ENCODE data around the gene PIK3C3.
"Not testable (repeated sequence)": the region's sequence is repeated elsewhere in the genome, so short reads cannot be mapped to it uniquely, and the experiment has no call there.

PIK3C3 gene

DNA sequence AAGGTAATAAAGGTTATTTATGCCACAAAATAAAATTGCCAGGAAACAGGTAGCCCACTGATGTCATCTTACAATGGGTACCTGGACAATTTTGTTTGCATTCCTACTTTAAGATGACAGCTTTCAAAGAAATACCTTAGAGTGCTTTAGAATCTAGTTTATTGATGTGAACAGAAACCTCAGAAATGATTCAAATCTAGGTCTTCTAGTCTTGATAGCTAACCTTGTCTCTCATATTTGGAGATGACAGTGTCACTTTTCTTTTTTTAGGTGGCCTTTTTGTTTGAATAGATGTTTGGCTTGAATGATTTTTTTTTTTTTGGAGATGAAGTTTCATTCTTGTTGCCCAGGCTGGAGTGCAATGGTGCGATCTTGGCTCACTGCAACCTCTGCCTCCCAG, 69.1 kb downstream of the PIK3C3 start:
- no peak for DNase-seq (ENCODE audit: low read depth)

DNA sequence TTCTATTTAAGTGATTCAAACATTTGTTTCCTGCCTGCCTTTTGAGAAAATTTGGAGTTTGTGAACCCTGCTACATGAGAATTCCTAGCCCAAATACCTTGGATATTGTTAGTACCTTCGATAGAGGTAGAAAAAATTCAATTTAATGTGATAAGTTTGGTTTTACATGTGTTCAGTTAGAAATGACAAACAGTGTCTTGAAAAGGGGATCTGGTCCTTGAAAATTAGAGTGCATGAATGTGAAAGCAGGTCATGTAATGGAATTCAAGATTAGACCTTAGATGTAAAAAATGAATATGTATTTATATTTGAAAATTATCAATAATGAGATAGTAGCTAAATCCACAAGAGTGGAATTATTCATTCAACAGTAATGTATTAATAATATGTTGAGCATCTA, 70.5 kb downstream of the PIK3C3 start:
- no peak for DNase-seq (ENCODE audit: low read depth)

DNA sequence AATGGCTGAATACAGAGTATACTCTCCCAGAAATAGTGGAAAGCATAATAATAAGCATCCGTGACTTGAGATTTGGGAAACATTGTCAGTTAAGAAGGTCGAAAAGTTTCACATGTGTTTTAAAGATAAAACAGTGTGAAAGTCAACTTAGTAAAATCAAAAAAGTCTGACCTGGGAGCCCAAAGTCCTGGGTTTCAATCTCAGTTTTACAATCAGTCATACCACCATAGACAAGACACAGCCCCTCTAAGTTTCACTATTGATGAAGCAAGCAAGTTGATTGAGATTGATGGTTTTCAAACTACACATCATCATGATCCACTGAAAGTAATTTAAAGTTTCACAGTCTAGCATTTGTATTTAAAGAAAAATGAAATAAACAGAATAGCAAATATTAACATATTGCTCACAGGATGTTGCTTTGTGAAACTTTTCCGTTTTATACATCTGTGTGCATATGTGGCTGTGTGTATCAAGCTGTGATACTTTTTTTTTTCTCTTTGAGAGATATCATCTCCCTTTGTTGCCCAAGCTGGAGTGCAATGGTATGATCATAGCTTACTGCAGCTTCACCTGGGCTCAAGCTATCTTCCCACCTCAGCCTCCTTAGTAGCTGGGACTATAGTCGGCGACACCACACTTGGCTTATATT, 71.1 kb downstream of the PIK3C3 start:
- no peak for DNase-seq (ENCODE audit: low read depth)

DNA sequence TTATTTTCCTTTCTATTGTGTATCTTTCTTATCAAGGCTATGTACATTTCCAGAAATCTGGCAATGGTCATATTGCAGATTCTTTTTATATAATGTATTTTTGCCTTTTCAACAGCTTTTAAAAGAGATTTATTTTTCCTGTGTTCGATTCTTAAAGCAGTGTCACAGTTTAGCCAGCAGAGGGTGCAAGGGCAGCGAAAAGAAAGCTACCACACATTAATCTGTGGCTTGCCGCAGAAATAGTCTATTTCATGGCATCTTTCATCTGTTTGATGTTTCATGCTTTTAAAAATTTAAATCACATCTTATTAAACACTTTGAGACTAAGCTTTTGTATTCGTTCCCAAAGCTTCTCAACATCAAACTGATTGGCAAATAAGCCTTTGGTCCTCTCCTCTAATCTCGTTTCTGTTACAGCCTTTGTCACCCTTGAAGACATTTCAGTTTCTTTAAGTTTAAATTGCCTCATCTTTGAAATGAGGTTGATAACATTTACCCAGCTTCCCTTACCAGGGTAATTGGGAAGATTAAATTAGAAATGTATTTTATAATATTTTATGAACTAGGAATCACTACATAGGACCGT, 73.3 kb downstream of the PIK3C3 start:
- no peak for DNase-seq (ENCODE audit: low read depth)

DNA sequence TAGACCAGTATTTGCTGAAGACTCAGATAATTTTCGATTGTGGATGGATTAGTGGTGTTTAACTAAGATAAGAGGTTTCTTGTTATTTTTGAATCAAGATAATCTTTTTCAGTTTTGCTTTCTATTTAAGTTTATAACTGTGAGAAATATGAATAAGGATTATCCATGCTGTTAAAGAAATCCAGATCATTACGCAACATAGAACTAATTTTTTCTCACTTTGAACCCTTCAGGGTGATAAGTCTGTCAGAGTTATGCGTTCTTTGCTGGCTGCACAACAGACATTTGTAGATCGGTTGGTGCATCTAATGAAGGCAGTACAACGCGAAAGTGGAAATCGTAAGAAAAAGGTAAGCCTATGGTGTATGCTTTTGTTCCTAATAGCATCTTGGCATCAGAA, 74.1 kb downstream of the PIK3C3 start:
- DNase-seq (ENCODE audit: low read depth): no peak

DNA sequence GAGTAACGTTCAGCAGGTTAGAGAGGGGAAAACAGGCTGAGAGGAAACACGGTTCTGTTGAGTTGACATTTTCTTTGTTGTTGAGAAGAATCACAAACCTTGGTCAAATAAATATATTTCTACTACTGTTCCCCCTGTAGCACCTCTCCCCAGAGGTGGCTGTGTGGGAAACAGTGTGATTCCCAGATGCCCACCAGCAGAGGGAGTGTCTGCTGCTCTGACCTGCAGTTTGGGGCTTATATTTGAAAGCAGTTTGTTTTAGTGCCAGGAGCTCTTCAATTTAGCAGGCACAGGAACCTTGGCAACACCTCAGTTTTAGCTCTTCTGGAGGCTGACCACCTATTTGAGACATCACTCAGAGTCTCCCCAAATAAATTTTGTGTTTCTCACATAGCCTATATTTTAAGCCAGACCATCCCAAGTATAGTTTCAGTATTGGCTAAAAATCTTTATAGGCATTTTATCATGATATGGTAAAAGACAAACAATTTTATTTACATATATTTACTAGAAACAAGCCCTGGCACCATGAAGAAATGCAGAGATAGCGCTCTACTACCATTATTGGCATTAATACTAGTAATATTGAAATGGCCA, 75.7 kb downstream of the PIK3C3 start:
- no peak for DNase-seq (ENCODE audit: low read depth)

DNA sequence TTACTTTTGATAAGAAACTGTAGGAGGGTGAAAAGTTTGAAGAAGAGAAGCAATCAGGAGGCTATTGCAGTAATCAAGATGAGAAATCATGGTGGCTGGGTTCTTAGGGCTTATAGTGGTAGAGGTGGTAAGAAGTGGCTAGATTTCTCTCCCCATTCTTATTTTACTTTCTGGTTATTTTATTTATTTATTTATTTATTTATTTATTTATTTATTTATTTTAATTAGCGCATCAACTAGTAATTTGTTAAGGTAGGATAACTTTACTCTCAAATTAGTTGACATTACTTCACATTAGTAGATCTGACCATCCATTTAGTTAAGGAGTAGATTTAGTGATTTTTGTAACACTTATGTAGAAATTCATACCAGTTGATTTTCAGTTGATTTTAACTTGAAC, 77.4 kb downstream of the PIK3C3 start:
- DNase-seq (ENCODE audit: low read depth): no peak

DNA sequence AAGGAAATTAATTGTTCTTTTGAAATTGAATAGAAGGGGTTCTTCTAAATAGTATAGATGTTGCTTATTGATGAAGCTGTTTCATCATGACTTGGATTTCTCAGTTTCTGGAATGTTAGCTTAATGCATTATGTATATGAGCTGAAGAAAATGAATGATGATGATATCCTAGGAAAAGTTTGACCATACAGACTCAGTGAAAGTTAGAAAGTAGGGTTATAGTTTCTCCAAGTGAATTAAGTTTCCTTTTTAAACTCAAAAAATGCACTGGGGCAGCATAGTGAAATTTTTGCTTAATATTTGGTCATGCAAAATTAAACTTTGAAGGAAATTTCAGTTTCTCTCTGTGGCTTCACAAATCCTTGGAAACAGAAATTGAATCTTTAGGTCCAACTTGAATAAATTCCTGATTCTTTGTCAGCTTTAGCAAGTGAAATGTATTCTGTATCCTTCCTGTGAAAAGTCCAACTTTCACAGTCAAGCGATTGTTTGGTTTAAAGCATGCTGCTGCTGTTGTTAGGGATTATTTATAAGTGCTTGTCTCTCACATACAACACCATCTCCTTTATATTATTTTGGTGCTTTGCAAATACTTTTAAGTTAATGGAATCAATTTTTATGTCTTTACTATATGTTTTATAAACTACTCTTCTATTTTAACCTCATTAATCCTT, 78.2 kb downstream of the PIK3C3 start:
- DNase-seq (ENCODE audit: low read depth): no peak

DNA sequence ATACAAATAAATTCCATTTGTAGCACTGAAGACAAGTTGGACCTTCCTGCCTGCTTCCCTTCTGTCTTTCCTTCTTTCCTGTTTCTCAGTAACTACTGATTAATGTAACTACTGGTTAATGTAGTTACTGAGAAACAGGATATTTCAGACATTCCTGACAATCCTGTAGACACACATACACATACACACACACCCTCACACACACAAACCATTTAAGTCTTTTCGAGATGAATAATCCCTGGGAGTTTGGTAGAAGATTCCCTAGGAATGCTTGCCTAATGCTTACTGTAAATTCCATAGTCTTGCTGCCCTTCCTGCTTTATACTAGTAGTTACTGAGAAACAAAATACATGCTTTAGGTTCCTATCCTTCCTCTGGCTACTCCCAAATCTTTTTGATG, 83.9 kb downstream of the PIK3C3 start:
- peak; percentile 55 for DNase-seq (ENCODE audit: low read depth)

DNA sequence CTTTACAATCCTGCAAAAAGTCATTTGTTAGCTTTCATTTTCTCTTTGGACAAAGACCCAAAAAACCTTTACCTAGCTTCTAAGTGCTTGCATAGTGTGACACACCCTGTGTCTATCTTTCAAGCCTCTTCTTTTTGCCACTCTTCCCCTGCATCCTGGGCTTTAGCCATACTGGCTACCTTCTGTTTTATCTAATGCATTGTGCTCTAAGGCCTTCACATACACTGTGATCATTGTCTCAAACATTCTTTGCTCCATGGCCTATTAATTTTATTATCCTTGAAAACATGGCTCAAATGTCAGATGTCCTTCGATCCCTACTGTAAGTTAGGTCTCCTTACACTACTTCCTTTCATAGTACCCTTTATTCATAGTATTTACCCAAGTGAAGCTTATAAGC, 84.4 kb downstream of the PIK3C3 start:
- no peak for DNase-seq (ENCODE audit: low read depth)

DNA sequence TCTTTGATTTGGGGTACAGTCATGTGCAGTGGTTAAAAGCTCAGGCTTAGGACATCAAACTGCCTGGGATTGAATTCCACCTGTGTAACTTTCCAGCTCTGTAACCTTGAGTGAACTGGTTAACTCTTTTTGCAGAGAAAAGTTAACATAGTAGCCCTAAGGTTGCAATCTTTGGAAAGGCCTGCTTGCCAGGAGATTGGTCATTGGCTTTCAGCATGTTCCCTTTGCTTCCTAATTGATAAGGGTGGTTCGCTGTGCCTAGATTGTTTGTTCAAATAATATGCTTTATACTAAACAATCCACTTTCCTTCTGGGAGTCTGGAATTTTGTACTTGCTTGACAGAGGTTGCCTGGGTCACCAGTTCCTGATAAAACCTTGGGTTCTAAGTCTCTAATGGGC, 86.8 kb downstream of the PIK3C3 start:
- no peak for DNase-seq (ENCODE audit: low read depth)

DNA sequence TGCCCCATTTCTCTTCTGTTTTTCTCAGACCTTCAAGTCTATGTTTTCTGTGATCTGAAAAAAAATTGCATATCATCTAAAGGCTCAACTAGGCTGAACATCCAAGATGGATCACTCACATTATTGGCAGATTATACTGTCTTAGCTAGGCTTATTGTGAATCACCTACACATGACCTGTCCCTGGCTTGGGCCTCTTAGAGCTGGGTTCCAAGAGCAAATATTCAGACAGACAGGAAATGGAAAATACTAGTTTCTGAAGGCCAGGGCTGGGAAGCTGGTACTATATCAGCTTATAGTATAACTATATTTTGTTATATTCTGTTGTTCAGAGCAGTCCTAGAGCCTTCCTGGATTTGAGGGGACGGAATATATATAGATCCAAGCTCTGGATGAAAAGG, 90.3 kb downstream of the PIK3C3 start:
- no peak for DNase-seq (ENCODE audit: low read depth)

DNA sequence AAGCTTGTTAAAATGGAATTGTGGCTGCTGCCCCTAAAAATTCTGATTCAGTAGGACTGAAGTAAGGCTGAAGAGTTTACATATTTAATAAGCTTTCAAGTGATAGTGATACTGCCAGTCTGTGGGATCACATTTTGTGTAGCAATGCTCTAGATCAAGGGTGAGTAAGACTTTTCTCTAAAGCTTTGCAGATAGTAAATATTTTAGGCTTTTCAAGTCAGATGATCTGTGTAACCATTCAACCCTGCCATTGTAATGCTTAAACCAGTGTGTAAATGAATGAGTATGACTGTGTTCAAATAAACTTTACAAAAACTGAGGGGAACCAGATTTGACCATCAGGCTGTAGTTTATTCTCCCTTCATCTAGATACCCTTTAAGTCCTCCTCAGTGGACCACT, 92.7 kb downstream of the PIK3C3 start:
- DNase-seq (ENCODE audit: low read depth): no peak

DNA sequence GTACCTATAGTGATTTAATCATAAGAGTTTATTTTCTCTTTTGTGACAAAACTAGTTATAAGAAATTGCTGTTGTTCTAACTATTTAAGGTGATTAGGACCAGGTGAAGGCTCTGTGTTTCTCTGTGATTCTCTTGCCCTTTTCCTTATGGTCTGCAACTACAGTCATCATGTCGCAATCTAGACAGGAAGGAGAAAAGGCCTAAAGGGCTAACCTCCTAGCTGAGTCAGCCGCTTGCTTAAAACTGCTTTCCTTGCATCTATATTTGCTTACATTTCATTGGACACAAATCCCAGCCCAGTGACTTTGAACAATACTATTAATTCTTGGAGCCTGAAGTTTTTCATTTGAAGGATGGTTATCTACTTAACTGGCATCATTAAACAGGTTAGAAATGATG, 93.1 kb downstream of the PIK3C3 start:
- DNase-seq (ENCODE audit: low read depth): no peak

DNA sequence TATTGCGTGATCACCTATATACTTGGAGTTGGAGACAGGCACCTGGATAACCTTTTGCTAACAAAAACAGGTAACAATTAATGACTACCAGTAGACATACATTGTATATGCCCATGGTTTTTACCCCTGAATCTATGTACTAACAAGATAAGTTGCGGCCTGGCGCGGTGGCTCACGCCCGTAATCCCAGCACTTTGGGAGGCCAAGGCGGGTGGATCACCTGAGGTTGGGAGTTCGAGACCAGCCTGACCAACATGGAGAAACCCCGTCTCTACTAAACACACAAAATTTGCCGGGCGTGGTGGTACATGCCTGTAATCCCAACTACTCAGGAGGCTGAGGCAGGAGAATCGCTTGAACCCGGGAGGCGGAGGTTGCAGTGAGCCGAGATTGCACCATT, 94.5 kb downstream of the PIK3C3 start:
- not testable (repeated sequence) for DNase-seq (ENCODE audit: low read depth)

DNA sequence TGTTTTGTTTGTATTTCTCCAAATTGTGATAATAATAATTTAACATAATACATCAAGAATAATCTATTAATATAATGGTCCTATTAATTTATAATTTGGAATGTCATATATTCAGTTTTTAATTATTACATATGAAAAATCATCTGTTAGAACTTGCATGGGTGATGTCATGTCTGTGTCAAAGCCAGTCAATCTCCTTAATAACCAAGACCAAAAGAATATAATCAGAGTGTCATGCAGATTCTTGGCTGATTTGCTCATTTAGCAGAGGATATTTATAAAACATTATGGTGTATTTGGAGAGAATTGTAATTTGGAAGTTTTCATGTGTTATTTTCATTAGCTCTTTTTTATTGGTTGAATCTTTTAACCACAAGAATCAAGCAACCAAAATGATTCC, 96.4 kb downstream of the PIK3C3 start:
- DNase-seq (ENCODE audit: low read depth): no peak

DNA sequence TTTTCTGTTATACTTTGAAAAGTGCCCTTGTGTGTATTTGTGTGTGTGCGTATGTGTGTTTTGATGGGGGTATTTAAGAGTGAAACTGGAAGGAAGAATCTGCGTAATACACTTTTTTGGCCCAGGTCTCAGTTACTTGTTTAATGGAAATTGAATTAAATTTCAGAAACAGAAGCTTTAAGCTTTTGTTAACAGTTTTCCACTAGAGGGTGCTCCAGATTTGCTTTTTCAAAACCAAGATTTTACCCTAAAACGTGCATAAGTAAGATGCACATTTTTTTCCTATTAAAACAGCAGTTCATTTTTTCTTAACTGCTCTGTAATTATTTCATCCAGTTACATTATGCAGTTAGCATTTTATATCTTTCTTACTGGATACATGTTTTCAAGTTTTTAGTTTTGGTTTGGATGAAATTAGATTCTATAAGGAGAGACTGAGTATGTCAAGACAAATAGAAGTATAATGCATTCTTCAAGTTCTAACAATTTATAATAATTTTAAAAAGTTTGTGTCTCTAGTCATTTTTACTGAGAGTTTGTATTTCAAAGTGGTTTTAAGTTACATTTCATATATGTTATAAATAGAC, 97.2 kb downstream of the PIK3C3 start:
- no peak for DNase-seq (ENCODE audit: low read depth)

DNA sequence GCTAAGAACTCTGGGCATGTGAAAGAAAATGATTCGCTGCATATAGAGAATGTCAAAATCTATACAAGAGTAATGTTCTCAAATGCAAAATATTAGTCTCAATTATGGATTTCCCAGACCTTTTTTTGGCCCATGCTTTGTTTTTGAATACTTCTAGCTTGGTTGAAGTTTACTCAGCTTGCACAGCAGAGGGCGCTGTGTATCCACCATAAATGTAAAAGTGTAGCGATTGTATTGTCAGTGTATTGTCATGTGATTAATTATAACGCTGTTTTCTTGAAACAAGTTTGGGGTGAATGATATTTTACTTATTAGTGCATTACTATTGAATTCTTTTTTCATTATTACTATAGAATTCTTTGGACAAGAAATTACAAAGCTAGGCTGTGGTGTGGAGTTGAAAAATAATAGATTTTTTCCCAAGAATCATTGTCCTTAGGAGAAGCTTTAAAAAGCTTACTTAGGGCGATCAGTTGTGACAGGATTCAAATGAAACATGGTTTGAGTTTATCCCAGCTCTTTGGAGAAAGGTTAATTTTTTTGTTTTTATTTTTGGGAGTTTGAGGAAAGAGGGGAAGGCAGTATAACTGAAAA, 98.3 kb downstream of the PIK3C3 start:
- DNase-seq (ENCODE audit: low read depth): no peak

DNA sequence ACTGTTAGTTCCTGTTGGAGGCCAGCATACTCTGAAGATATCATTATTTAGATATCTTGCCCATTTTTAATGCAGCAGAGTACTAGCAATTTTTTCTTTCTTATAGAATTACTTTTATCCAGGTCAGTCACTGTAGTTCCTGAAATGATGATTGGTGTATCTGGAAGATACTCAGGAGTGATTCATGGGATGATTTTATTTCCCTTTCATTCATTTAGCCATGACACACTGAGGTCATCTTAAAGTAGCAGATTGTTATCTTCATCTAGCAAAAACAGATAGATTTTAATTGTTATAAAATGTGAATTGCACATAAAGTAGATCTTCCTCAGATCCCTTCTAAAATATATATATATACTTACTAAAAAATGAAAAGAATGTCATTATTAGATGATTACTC, 109.1 kb downstream of the PIK3C3 start:
- DNase-seq (ENCODE audit: low read depth): no peak

DNA sequence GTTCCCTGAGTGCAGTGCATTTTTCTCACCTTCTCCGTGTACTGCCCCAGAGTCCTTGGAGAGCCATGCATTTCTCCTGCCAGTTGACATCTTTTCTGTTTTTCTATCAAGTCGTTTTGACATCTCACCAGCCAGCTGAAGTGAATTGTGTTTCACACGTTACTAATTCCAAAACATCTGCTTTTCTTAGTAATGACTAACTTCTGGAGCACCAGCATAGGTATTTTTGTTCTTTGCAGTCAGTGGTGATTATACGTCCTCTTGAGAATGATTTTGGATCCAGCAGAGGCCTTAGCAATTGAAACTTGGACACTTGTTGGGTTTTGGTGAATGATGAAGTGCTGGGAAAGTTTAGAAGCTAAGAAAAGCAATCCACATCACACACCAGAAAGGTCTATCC, 112.5 kb downstream of the PIK3C3 start:
- no peak for DNase-seq (ENCODE audit: low read depth)

DNA sequence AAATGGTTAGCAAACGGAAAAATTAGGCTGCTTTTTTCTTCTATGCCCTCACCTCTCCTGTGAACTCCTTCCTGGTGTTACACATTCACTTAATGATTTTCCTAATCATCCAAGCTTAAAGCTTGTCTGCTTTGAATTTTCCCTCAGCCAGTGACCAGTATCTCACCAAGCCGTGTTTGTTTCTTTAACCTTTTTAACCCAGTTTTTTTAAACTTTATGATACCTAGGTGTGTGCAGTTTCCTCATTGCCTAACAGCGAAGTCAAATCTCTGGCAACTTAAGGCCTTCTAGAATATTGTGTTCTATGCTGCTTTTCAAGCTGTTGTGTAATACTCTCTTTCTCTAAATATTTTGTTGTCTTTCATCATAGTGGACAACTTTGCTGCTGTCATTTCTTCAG, 113.0 kb downstream of the PIK3C3 start:
- DNase-seq (ENCODE audit: low read depth): no peak

DNA sequence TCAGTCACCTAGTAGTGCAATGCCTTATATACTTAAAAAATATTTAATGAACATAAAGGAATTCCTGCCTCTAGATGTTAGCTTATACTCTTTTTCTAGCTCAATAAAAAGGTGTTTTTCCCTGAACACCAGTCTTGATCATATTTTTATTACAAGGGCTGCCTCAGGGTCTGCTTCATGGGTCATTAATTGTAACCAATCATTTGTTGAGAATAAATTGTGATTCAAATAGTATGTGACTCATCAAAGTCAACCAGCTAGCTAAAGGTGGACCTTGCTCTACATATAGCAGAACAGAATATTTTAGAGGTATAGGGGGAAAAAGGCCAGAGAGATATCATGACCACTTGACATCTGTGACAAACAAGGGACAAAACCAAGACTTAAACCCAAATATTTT, 114.0 kb downstream of the PIK3C3 start:
- DNase-seq (ENCODE audit: low read depth): no peak

DNA sequence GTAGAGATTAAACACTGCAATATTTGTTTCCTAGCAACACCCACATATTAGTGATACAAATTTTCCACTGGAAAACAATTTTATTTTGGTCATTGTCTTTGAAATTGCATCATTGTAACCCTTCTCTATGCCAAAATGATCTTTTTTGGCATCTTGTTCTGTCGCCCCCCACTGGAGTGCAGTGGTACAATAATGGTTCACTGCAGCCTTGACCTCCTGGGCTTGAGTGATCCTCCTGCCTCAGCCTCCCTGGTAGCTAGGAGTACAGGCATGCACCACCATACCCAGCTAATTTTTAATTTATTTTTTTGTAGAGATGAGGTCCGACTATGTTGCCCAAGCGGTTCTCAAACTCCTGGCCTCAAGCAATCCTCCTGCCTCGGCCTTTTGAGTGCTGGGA, 117.4 kb downstream of the PIK3C3 start:
- DNase-seq (ENCODE audit: low read depth): no peak

All from HS-27A (cell line).